ENCODE measurements around the gene SPTA1.

The SPTA1 gene

DNA sequence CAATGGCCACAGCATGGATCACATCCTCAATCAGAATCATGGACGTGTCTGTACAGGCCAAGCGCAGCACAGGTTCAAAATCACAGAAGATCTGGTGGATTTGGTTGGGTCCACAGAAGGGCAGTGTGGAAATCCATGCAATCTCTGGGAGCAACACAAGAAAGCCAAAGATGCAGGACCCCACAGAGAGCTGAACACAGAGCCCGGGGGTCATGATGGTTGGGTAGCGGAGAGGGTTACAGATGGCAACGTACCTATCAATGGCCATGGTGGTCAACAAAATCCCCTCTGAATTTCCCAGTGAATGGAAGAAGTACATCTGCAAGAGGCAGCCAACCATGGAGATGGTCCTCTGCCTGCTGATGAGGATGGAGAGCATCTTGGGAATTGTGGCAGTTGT is 37.9 kb upstream of the SPTA1 start:
- DNase-seq (ENCODE audit: low read depth in 2 of 2): no peak
- no peak overlapping the region for H3K4me3 ChIP-seq (replicated peaks in 1 of 2; ENCODE audit: low read depth in 2 of 2, low read length in 2 of 2)
- TF ChIP-seq, protein P1, sequence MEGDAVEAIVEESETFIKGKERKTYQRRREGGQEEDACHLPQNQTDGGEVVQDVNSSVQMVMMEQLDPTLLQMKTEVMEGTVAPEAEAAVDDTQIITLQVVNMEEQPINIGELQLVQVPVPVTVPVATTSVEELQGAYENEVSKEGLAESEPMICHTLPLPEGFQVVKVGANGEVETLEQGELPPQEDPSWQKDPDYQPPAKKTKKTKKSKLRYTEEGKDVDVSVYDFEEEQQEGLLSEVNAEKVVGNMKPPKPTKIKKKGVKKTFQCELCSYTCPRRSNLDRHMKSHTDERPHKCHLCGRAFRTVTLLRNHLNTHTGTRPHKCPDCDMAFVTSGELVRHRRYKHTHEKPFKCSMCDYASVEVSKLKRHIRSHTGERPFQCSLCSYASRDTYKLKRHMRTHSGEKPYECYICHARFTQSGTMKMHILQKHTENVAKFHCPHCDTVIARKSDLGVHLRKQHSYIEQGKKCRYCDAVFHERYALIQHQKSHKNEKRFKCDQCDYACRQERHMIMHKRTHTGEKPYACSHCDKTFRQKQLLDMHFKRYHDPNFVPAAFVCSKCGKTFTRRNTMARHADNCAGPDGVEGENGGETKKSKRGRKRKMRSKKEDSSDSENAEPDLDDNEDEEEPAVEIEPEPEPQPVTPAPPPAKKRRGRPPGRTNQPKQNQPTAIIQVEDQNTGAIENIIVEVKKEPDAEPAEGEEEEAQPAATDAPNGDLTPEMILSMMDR (IDR thresholded peaks at IDR 0.05; ENCODE audit: low read depth, low read length): no peak

DNA sequence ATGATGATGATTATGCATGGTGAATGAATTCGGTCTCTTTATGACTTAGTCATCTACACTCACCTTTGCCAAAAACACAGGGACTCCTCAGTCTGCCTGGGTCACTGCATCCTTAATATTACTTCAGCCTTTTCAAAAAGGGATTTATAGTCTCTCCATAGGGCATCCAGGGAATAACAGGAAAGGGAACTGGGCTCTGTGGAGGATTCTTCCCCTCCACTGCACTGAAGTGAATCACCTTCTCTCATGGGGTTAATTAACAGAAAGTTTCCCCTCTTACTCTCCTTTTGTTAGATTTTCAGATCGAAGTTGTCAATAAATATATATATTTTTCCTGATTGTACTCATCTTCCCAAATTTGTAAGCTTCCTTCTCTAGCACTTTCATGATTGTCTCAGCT is 34.1 kb upstream of the SPTA1 start, which contains the start of gene OR6K3:
TSS of gene OR6K3 (minus strand) at position 101 of the 400 bp plus-strand sequence. CDS start 2,605 bp downstream, outside the sequence.
- TF ChIP-seq, protein P1 (IDR thresholded peaks at IDR 0.05; ENCODE audit: low read depth, low read length): no peak
- DNase-seq (ENCODE audit: low read depth in 2 of 2): no peak
- no peak within 1 kb of the TSS for H3K4me3 ChIP-seq (replicated peaks in 1 of 2; ENCODE audit: low read depth in 2 of 2, low read length in 2 of 2)

DNA sequence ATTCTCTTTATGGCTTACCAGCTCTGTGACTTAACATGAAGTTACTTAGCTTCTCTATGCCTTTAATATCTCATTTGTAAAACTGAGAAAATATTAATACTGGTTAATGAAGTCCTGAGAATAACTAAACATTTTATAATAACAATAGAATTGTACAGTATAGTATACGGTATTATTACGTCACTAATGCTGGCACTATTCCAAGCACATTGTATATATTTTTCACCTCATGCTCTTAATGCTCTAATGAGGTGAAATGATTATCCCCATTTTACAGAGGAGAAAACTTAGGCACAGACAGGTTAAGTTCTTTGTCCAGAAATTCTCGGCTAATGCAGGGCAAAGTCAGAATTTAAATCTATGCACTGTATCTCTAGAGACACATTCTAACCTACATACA is 33.1 kb upstream of the SPTA1 start:
- H3K4me3 ChIP-seq (replicated peaks in 1 of 2; ENCODE audit: low read depth in 2 of 2, low read length in 2 of 2): no peak overlapping the region
- no peak for DNase-seq (ENCODE audit: low read depth in 2 of 2)
- TF ChIP-seq, protein P1 (IDR thresholded peaks at IDR 0.05; ENCODE audit: low read depth, low read length): no peak

DNA sequence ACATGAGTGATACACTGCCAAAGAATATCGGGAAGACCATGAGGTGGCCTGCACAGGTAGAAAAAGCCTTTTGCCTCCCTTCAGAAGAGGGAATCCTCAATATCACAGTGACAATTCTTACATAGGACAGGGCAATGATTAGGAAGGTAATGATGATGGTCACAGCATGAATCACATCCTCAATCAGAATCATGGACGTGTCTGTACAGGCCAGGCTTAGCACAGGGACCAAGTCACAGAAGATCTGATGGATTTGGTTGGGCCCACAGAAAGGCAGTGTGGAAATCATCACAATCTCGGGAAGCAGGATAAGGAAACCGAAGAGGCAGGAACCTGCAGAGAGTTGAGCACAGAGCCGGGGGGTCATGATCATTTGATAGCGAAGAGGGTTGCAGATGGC is 30.8 kb upstream of the SPTA1 start:
- no peak overlapping the region for H3K4me3 ChIP-seq (replicated peaks in 1 of 2; ENCODE audit: low read depth in 2 of 2, low read length in 2 of 2)
- TF ChIP-seq, protein P1 (IDR thresholded peaks at IDR 0.05; ENCODE audit: low read depth, low read length): no peak
- no peak for DNase-seq (ENCODE audit: low read depth in 2 of 2)

DNA sequence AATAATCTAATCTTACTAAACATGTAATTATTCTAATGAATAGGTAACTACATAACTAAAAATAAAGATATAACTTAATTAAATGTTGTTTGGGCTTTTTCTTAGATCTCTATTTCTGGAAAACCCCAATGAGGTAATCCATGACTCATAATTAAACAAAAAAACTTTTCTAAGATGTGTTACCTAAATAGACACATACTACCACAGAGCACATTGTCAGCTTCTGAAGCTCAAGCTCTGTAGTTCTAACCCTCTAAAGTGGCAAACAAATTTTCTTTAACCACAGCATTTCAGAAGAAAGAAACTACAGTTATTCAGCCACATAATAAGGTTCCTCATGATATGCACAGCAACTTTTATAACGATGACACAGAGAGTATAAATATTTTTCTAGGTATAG is 29.8 kb upstream of the SPTA1 start:
- no peak overlapping the region for H3K4me3 ChIP-seq (replicated peaks in 1 of 2; ENCODE audit: low read depth in 2 of 2, low read length in 2 of 2)
- TF ChIP-seq, protein P1 (IDR thresholded peaks at IDR 0.05; ENCODE audit: low read depth, low read length): no peak
- no peak for DNase-seq (ENCODE audit: low read depth in 2 of 2)

DNA sequence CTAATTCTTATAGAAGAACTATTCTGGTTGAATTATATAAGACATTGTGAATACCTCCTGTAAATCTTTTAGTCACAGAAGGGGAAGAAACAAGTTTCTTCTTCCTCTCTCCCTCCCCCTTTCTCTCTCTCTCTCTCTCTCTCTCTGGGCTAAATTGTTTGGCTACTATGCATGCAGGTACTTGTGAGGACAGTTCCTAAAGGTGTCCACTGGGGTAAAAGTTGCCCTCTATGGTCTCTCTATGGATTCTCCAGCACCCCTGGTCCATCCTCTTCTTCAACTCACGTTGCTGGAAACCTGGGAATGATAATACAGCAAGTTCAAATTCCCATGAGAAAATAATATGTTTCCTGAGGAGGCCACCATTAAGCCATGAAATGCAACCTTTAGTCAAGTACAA is 28.2 kb upstream of the SPTA1 start:
- TF ChIP-seq, protein P1 (IDR thresholded peaks at IDR 0.05; ENCODE audit: low read depth, low read length): no peak
- no peak overlapping the region for H3K4me3 ChIP-seq (replicated peaks in 1 of 2; ENCODE audit: low read depth in 2 of 2, low read length in 2 of 2)
- DNase-seq (ENCODE audit: low read depth in 2 of 2): no peak

DNA sequence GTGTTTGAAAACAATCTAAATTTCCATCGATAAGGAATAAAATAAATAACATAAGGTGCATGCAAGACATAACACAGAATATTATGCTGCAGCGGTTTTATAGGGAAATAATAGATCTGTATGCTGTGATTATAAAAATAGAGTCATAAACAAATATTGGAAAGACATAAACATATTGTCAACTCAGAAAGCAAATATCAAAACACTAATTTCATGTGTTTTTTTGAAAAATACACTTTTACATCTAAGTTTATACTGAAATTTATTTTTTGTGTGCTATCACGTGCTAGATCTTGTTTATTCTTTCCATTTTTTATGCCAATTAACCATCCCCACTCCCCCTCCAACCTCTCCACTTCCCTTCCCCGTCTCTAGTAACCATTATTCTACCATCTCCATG is 24.6 kb upstream of the SPTA1 start:
- DNase-seq (ENCODE audit: low read depth in 2 of 2): no peak
- TF ChIP-seq, protein P1 (IDR thresholded peaks at IDR 0.05; ENCODE audit: low read depth, low read length): no peak
- no peak overlapping the region for H3K4me3 ChIP-seq (replicated peaks in 1 of 2; ENCODE audit: low read depth in 2 of 2, low read length in 2 of 2)

Data from cardiac fibroblast (primary cell).